Embryonic facial prominence (tissue), 1 donor: ENCODE measurements around the gene DSN1.

Experiments used
- DNase-seq: peaks from one replicate; pipeline ENCODE4 v3.0.0-alpha.2; 2016; ENCODE audit errors: extremely low spot score

Gene DSN1

GRCh38 chr20:36795691-36796090 lies 22.1 kb upstream of the DSN1 start:
- DNase-seq = no peak

- DNase-seq = no peak
Measured at GRCh38 chr20:36794116-36794474, 20.5 kb upstream of the DSN1 start.

- DNase-seq = no peak
Measured at GRCh38 chr20:36793294-36794115, 19.9 kb upstream of the DSN1 start.

- no peak for DNase-seq
Measured at GRCh38 chr20:36792422-36792821, 18.9 kb upstream of the DSN1 start.

GRCh38 chr20:36791862-36792261 lies 18.3 kb upstream of the DSN1 start:
- DNase-seq = no peak

- no peak for DNase-seq
Measured at GRCh38 chr20:36786663-36787062, 13.1 kb upstream of the DSN1 start.

- DNase-seq = no peak
Measured at GRCh38 chr20:36786246-36786645, 12.7 kb upstream of the DSN1 start.

GRCh38 chr20:36785308-36785707 lies 11.7 kb upstream of the DSN1 start:
- DNase-seq = no peak

GRCh38 chr20:36784900-36785299 lies 11.3 kb upstream of the DSN1 start:
- no peak for DNase-seq

- DNase-seq = no peak
Measured at GRCh38 chr20:36784116-36784515, 10.6 kb upstream of the DSN1 start.

- DNase-seq = no peak
Measured at GRCh38 chr20:36779656-36780025, 6.1 kb upstream of the DSN1 start.

- no peak for DNase-seq
Measured at GRCh38 chr20:36778831-36779655, 5.5 kb upstream of the DSN1 start.

GRCh38 chr20:36777576-36777975 lies 4.0 kb upstream of the DSN1 start:
- no peak for DNase-seq

GRCh38 chr20:36777167-36777566 lies 3.6 kb upstream of the DSN1 start:
- DNase-seq = no peak

- DNase-seq = no peak
Measured at GRCh38 chr20:36775826-36776225, 2.3 kb upstream of the DSN1 start.

GRCh38 chr20:36775196-36775595 lies 1.6 kb upstream of the DSN1 start:
- DNase-seq = no peak

GRCh38 chr20:36773107-36773596 lies 411 bp downstream of the DSN1 start:
- DNase-seq = no peak

- DNase-seq = no peak
Measured at GRCh38 chr20:36770680-36771079, 2.9 kb downstream of the DSN1 start.

- no peak for DNase-seq
Measured at GRCh38 chr20:36768768-36769430, 4.7 kb downstream of the DSN1 start.

- no peak for DNase-seq
Measured at GRCh38 chr20:36761125-36761524, 12.4 kb downstream of the DSN1 start.

- no peak for DNase-seq
Measured at GRCh38 chr20:36760647-36761046, 12.9 kb downstream of the DSN1 start.

- DNase-seq = no peak
Measured at GRCh38 chr20:36758276-36758675, 15.3 kb downstream of the DSN1 start.
